Neural progenitor cell (in vitro differentiated cells): ENCODE results near the gene OR1S1. TPM values are rescaled to one million over a fixed set of nuclear protein-coding genes. Genes with fewer than 3 reads are reported as not detected.

Experiments used
- DNase-seq: peaks from one replicate; pipeline ENCODE4 v3.0.0-alpha.2; 2016; ENCODE audit warnings: low spot score
- H2AFZ ChIP-seq: fragments of 200-600 bp; sonication (generic); replicated peaks from 2 replicates; pipeline ENCODE4 v1.6.1; 2016; ENCODE audit warnings: antibody characterized with exemption
- H3F3A ChIP-seq: fragments of 200-600 bp; sonication (generic); 2 replicates; pipeline ENCODE4 v1.6.1; 2016; ENCODE audit warnings: antibody characterized with exemption, low read depth
- H3K27ac ChIP-seq: fragments of 200-600 bp; sonication (generic); 2 replicates; pipeline ENCODE4 v1.5.1; 2016; ENCODE audit warnings: mild to moderate bottlenecking
- H3K27me3 ChIP-seq: fragments of 200-600 bp; sonication (generic); 2 replicates; pipeline ENCODE4 v1.6.1; 2016; ENCODE audit warnings: mild to moderate bottlenecking, moderate library complexity
- H3K36me3 ChIP-seq: fragments of 200-600 bp; sonication (generic); 2 replicates; pipeline ENCODE4 v1.5.1; 2016
- H3K4me1 ChIP-seq: fragments of 200-600 bp; sonication (generic); 2 replicates; pipeline ENCODE4 v1.6.1; 2016; ENCODE audit warnings: mixed run types
- H3K4me2 ChIP-seq: fragments of 200-600 bp; sonication (generic); 2 replicates; pipeline ENCODE4 v1.6.1; 2016
- H3K4me3 ChIP-seq: fragments of 200-600 bp; sonication (generic); 2 replicates; pipeline ENCODE4 v1.5.1; 2016
- H3K79me2 ChIP-seq: fragments of 200-600 bp; sonication (generic); 2 replicates; pipeline ENCODE4 v1.6.1; 2016; ENCODE audit warnings: low read depth
- H3K9ac ChIP-seq: fragments of 200-600 bp; sonication (generic); 2 replicates; pipeline ENCODE4 v1.6.1; 2016
- H3K9me3 ChIP-seq: fragments of 200-600 bp; sonication (generic); 2 replicates; pipeline ENCODE4 v1.5.1; 2016; ENCODE audit warnings: low read depth
- H4K20me1 ChIP-seq: fragments of 200-600 bp; sonication (generic); 2 replicates; pipeline ENCODE4 v1.6.1; 2016; ENCODE audit warnings: low read depth
- H3K27ac Mint-ChIP-seq: 3 replicates; pipeline ENCODE4 v1.8.0; 2021; ENCODE audit warnings: mixed read lengths
- H3K27me3 Mint-ChIP-seq: 2 replicates; pipeline ENCODE4 v1.8.0; 2022; ENCODE audit warnings: low read depth, mild to moderate bottlenecking, inconsistent platforms, moderate library complexity, mixed read lengths; ENCODE audit not compliant: insufficient read depth
- H3K36me3 Mint-ChIP-seq: 3 replicates; pipeline ENCODE4 v1.8.0; 2021; ENCODE audit warnings: mixed read lengths
- H3K4me1 Mint-ChIP-seq: 3 replicates; pipeline ENCODE4 v1.8.0; 2021; ENCODE audit warnings: mixed read lengths
- H3K4me3 Mint-ChIP-seq: 3 replicates; pipeline ENCODE4 v1.8.0; 2021; ENCODE audit warnings: mild to moderate bottlenecking, moderate library complexity, mixed read lengths
- H3K9me3 Mint-ChIP-seq: 3 replicates; pipeline ENCODE4 v1.8.0; 2020; ENCODE audit warnings: mixed read lengths
- EZH2 ChIP-seq: fragments of 200-600 bp; sonication (generic); IDR thresholded peaks from 2 replicates; pipeline ENCODE4 v1.6.1; 2017; ENCODE audit warnings: antibody characterized with exemption, mild to moderate bottlenecking, moderate library complexity
- EZH2phosphoT487 ChIP-seq: fragments of 200-600 bp; sonication (generic); IDR thresholded peaks from 2 replicates; pipeline ENCODE4 v1.6.1; 2017; ENCODE audit warnings: antibody characterized with exemption
- total RNA-seq: library from RNA; depleted of rRNA; stranded (reverse); fragments of >200 nt; gene quantifications from 2 replicates; pipeline ENCODE4 v1.2.3, GENCODE V29; 2015; ENCODE audit warnings: low replicate concordance
- TF ChIP-seq, protein P1 (sequence below): fragments of 200-600 bp; sonication (generic); IDR thresholded peaks from 2 replicates; pipeline ENCODE4 v1.5.1; 2017; ENCODE audit warnings: antibody characterized with exemption, mild to moderate bottlenecking

OR1S1 gene
- total RNA-seq, 1 donor from 2014 or later = not detected

DNA sequence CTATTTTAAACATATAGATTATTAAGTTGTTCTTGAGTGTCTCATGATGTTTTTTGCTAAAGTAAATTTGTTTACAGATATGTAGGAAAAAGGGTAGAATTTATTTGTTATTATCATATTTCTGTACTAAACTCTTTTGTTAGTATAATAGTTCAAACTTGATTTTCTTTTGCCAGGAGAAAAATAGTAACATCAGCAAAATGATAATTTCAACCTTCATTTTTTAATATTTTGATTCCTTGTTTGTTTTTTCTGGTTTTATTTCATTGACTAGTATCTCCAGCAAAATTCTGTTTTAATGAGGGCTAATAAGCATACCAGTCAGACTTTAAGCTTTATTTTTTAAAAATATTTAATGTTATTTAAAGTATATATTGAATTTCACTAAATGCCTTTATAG is 4.0 kb downstream of the OR1S1 start:
- H3K27ac ChIP-seq = no peak overlapping the region
- H3K36me3 ChIP-seq = no peaks in the 10 kb centered on the region
- Mint-ChIP-seq H3K27me3 (no peaks in the 10 kb centered on the region), H3K27ac (no peak overlapping the region), H3K9me3 (no peaks in the 10 kb centered on the region), H3K4me1 (no peaks in the 10 kb centered on the region), H3K4me3 (no peak overlapping the region), H3K36me3 (no peaks in the 10 kb centered on the region)
- no peaks in the 10 kb centered on the region for H3F3A ChIP-seq
- no peak for DNase-seq
- H4K20me1 ChIP-seq = no peaks in the 10 kb centered on the region
- H3K27me3 ChIP-seq = no peaks in the 10 kb centered on the region
- H3K4me3 ChIP-seq = no peak overlapping the region
- H3K4me1 ChIP-seq = no peaks in the 10 kb centered on the region
- H3K4me2 ChIP-seq = no peak overlapping the region
- H3K79me2 ChIP-seq = no peaks in the 10 kb centered on the region
- no peaks in the 10 kb centered on the region for H3K9me3 ChIP-seq
- no peak overlapping the region for H3K9ac ChIP-seq
- no peak overlapping the region for H2AFZ ChIP-seq
- TF ChIP-seq EZH2 (no peak), EZH2phosphoT487 (no peak)
- TF ChIP-seq, protein P1, sequence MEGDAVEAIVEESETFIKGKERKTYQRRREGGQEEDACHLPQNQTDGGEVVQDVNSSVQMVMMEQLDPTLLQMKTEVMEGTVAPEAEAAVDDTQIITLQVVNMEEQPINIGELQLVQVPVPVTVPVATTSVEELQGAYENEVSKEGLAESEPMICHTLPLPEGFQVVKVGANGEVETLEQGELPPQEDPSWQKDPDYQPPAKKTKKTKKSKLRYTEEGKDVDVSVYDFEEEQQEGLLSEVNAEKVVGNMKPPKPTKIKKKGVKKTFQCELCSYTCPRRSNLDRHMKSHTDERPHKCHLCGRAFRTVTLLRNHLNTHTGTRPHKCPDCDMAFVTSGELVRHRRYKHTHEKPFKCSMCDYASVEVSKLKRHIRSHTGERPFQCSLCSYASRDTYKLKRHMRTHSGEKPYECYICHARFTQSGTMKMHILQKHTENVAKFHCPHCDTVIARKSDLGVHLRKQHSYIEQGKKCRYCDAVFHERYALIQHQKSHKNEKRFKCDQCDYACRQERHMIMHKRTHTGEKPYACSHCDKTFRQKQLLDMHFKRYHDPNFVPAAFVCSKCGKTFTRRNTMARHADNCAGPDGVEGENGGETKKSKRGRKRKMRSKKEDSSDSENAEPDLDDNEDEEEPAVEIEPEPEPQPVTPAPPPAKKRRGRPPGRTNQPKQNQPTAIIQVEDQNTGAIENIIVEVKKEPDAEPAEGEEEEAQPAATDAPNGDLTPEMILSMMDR = no peak

DNA sequence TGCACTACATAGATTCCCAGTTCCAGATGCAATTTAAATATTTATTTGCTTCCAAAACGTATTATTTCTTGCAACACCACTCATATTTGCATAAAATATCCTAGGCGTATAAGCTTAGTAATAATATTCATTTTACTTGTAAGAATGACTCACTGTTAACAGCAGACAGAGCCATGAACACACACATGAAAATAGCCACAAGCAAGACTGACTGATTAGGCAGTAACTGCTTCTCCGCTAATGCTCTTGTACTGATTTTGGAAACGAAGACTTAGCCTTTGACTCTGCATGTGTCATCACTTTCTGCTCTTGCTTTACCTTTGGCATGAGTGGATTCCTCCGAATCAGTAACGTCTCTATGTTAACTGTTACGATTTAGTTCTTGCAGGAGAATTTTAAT is 10.2 kb downstream of the OR1S1 start:
- Histone ChIP-seq H3K4me1 (no peaks in the 10 kb centered on the region), H3K79me2 (no peaks in the 10 kb centered on the region), H4K20me1 (no peaks in the 10 kb centered on the region), H3K36me3 (no peaks in the 10 kb centered on the region), H3K4me3 (no peak overlapping the region), H3K9me3 (no peaks in the 10 kb centered on the region), H2AFZ (no peak overlapping the region), H3K9ac (no peak overlapping the region), H3K27me3 (no peaks in the 10 kb centered on the region), H3K27ac (no peak overlapping the region), H3K4me2 (no peak overlapping the region), H3F3A (no peaks in the 10 kb centered on the region)
- H3K9me3 Mint-ChIP-seq = no peaks in the 10 kb centered on the region
- no peaks in the 10 kb centered on the region for H3K4me1 Mint-ChIP-seq
- H3K27me3 Mint-ChIP-seq = peaks cover 2% of the 10 kb centered on the region
- no peak for TF ChIP-seq EZH2
- TF ChIP-seq, protein P1 = no peak
- no peak for TF ChIP-seq EZH2phosphoT487
- no peak overlapping the region for H3K4me3 Mint-ChIP-seq
- no peaks in the 10 kb centered on the region for H3K36me3 Mint-ChIP-seq
- DNase-seq = no peak
- no peak overlapping the region for H3K27ac Mint-ChIP-seq

DNA sequence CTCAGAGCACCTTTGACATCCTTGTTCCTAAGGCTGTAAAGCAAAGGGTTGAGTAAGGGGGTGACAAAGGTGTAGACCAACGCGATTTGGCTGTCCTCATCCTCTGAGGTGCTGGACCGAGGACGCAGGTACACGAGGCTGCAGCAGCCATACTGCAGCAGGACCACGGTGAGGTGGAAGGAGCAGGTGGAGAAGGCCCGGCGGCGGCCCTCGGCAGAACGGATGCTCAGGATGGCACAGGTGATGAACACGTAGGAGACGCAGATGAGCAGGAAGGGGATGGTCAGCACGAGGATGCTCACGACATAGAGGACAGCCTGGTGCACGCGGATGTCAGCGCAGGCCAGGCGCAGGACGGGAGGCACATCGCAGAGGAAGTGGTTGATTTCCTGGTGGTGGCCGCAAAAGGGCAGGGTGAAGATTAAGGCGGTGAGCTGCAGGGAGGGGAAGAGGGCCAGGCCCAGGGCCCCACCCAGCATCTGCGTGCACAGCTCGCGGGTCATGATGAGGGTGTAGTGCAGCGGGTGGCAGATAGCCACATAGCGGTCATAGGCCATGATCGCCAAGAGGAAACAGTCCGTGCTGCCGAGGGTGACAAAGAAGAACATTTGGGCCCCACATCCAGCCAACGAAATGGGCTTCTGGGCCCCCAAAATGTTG is 15.6 kb downstream of the OR1S1 start:
- TF ChIP-seq EZH2 (no peak), EZH2phosphoT487 (no peak)
- TF ChIP-seq, protein P1 = no peak
- H3K27ac Mint-ChIP-seq = no peak overlapping the region
- H3K4me1 Mint-ChIP-seq = no peaks in the 10 kb centered on the region
- Histone ChIP-seq H3K36me3 (no peaks in the 10 kb centered on the region), H3K79me2 (no peaks in the 10 kb centered on the region), H2AFZ (no peak overlapping the region), H4K20me1 (no peaks in the 10 kb centered on the region), H3K27me3 (no peaks in the 10 kb centered on the region), H3K9ac (no peak overlapping the region), H3K4me1 (no peaks in the 10 kb centered on the region), H3K4me2 (no peak overlapping the region), H3F3A (no peaks in the 10 kb centered on the region), H3K27ac (no peak overlapping the region), H3K9me3 (no peaks in the 10 kb centered on the region), H3K4me3 (no peak overlapping the region)
- DNase-seq = no peak
- H3K36me3 Mint-ChIP-seq = no peaks in the 10 kb centered on the region
- peaks cover 2% of the 10 kb centered on the region for H3K27me3 Mint-ChIP-seq
- no peaks in the 10 kb centered on the region for H3K9me3 Mint-ChIP-seq
- H3K4me3 Mint-ChIP-seq = no peak overlapping the region
